OCI-LY3 (cell line): ENCODE measurements around the gene CCT2.
A peak's percentile ranks its signal among the peaks of the same experiment; 100 is the strongest.

Source experiments
- H2AFZ ChIP-seq: fragments of 200-600, 300-600 bp; shearing (Covaris generic); 2 replicates; pipeline ENCODE4 v1.6.0; 2014; ENCODE audit warnings: antibody characterized with exemption, low read depth, low read length
- H3K27ac ChIP-seq: fragments of 200-600, 300-600 bp; sonication (generic); 2 replicates; pipeline ENCODE4 v1.5.1; 2014; ENCODE audit warnings: mild to moderate bottlenecking, low read length, moderate library complexity, mixed read lengths
- H3K27me3 ChIP-seq: fragments of 200-600, 300-600 bp; sonication (generic); 2 replicates; pipeline ENCODE4 v1.6.1; 2014; ENCODE audit warnings: low read depth, low read length, mixed read lengths
- H3K36me3 ChIP-seq: fragments of 200-600, 300-600 bp; sonication (generic); replicated peaks from 2 replicates; pipeline ENCODE3; 2014; ENCODE audit warnings: low read depth, low read length, mixed read lengths
- H3K4me1 ChIP-seq: fragments of 300-600, 200-600 bp; sonication (generic); 2 replicates; pipeline ENCODE4 v1.6.1; 2014; ENCODE audit warnings: low read length, mixed read lengths
- H3K4me2 ChIP-seq: fragments of 200-600, 300-600 bp; sonication (generic); 2 replicates; pipeline ENCODE4 v1.6.1; 2014; ENCODE audit warnings: low read length, mixed read lengths
- H3K4me3 ChIP-seq: fragments of 300-600, 200-600 bp; sonication (generic); 2 replicates; pipeline ENCODE4 v1.5.1; 2014; ENCODE audit warnings: antibody characterized with exemption, mild to moderate bottlenecking, low read length, moderate library complexity
- H3K79me2 ChIP-seq: fragments of 300-600, 200-600 bp; shearing (Covaris generic); 2 replicates; pipeline ENCODE4 v1.6.1; 2014; ENCODE audit warnings: mild to moderate bottlenecking, low read length, mixed read lengths
- H3K9ac ChIP-seq: fragments of 300-600, 200-600 bp; shearing (Covaris generic); 2 replicates; pipeline ENCODE4 v1.6.0; 2014; ENCODE audit warnings: mild to moderate bottlenecking, low read length, moderate library complexity
- H3K9me3 ChIP-seq: fragments of 200-600, 300-600 bp; shearing (Covaris generic); 2 replicates; pipeline ENCODE4 v1.6.1; 2014; ENCODE audit warnings: low read length, mixed read lengths; ENCODE audit not compliant: insufficient read depth
- H4K20me1 ChIP-seq: fragments of 200-600, 300-600 bp; sonication (generic); 2 replicates; pipeline ENCODE4 v1.6.1; 2016; ENCODE audit warnings: low read length, mixed read lengths; ENCODE audit not compliant: insufficient read depth
- EZH2phosphoT487 ChIP-seq: fragments of 200-600 bp; shearing (Covaris generic); IDR thresholded peaks from 2 replicates; pipeline ENCODE4 v1.6.1; 2018; ENCODE audit warnings: antibody characterized with exemption, mixed run types, low read depth
- TF ChIP-seq, protein P1 (sequence below): fragments of 200-600, 300-600 bp; sonication (generic); IDR thresholded peaks from 2 replicates; pipeline ENCODE4 v1.5.1; 2014; ENCODE audit warnings: antibody characterized with exemption, low read length, low read depth

CCT2 gene

GRCh38 chr12:69585189-69586062, at the start of gene CCT2:
TSS of gene CCT2 (plus strand) at chr12:69585459. CDS start at chr12:69585522, 63 bp downstream.
- Histone ChIP-seq H3K4me3 (peak within 1 kb of the TSS; percentile 95), H3K9ac (peak within 1 kb of the TSS; percentile 98), H2AFZ (peak within 1 kb of the TSS; percentile 98), H3K4me1 (peaks cover 13% of the 10 kb centered on the region), H3K9me3 (no peaks in the 10 kb centered on the region), H3K36me3 (peaks cover 39% of the 10 kb centered on the region), H3K27me3 (no peaks in the 10 kb centered on the region), H3K4me2 (peak within 1 kb of the TSS; percentile 100), H3K79me2 (peaks cover 27% of the 10 kb centered on the region), H4K20me1 (peaks cover 5% of the 10 kb centered on the region), H3K27ac (peak within 1 kb of the TSS; percentile 74)
- no peak for TF ChIP-seq EZH2phosphoT487
- TF ChIP-seq, protein P1, sequence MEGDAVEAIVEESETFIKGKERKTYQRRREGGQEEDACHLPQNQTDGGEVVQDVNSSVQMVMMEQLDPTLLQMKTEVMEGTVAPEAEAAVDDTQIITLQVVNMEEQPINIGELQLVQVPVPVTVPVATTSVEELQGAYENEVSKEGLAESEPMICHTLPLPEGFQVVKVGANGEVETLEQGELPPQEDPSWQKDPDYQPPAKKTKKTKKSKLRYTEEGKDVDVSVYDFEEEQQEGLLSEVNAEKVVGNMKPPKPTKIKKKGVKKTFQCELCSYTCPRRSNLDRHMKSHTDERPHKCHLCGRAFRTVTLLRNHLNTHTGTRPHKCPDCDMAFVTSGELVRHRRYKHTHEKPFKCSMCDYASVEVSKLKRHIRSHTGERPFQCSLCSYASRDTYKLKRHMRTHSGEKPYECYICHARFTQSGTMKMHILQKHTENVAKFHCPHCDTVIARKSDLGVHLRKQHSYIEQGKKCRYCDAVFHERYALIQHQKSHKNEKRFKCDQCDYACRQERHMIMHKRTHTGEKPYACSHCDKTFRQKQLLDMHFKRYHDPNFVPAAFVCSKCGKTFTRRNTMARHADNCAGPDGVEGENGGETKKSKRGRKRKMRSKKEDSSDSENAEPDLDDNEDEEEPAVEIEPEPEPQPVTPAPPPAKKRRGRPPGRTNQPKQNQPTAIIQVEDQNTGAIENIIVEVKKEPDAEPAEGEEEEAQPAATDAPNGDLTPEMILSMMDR: peak; percentile 16; the same call in 1 of the 2 replicates

DNA sequence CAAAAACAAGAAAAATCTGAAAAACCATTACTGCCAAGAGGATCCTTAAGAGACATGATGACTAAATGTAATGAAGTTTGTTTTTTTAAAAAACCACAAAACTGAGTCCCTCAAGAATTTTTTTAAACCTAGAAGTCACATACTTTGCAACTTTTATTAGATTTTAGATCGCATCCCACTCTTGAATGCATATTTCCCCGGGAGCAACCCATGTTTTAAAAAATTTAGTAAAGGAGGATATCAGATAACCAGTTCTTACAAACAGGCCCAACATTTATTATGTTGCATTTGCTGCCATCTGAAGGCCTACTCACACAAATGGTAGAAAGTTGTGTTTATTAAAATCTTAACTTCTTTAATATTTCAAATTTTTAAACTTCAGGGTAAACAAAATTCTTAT, 44.3 kb upstream of the CCT2 start:
- no peak for TF ChIP-seq EZH2phosphoT487
- TF ChIP-seq, protein P1: no peak

GRCh38 chr12:69544087-69544486, 41.2 kb upstream of the CCT2 start:
- Histone ChIP-seq H3K4me1 (peaks cover 9% of the 10 kb centered on the region), H3K27me3 (no peaks in the 10 kb centered on the region), H4K20me1 (no peaks in the 10 kb centered on the region), H3K9me3 (0 out of 2 replicates have a peak, but pooled peaks cover 3% of the 10 kb centered on the region), H3K9ac (no peak overlapping the region), H3K27ac (no peak overlapping the region), H3K4me3 (no peak overlapping the region), H3K4me2 (no peak overlapping the region), H3K79me2 (no peaks in the 10 kb centered on the region), H3K36me3 (peaks cover 17% of the 10 kb centered on the region), H2AFZ (no peak overlapping the region)
- TF ChIP-seq, protein P1: no peak
- TF ChIP-seq EZH2phosphoT487: no peak

More for the DNA sequence above, 44.3 kb upstream of the CCT2 start:
- Histone ChIP-seq H2AFZ (no peak overlapping the region), H3K9me3 (0 out of 2 replicates have a peak, but pooled peaks cover 3% of the 10 kb centered on the region), H3K9ac (no peak overlapping the region), H3K27me3 (no peaks in the 10 kb centered on the region), H3K4me2 (no peak overlapping the region), H3K4me1 (no peaks in the 10 kb centered on the region), H3K27ac (no peak overlapping the region), H3K36me3 (peaks cover 17% of the 10 kb centered on the region), H4K20me1 (no peaks in the 10 kb centered on the region), H3K4me3 (no peak overlapping the region), H3K79me2 (no peaks in the 10 kb centered on the region)

DNA sequence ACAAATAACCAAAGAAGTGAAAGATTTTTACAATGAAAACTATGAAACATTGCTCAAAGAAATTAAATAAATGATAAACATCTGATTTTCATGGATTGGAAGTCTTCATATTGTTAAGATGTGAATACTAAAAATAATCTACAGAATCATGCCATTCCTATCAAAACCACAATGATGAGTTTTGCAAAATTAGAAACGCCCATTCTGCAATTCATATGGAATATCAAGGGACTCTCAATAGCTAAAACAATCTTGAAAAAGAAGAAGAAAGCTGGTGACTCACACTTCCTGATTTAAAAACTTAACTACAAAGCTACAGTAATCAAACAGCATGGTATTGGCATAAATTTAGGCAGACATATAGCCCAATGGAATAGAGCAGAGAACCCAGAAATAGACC, 40.2 kb upstream of the CCT2 start:
- Histone ChIP-seq H3K36me3 (peaks cover 17% of the 10 kb centered on the region), H3K4me2 (no peak overlapping the region), H2AFZ (no peak overlapping the region), H3K9ac (no peak overlapping the region), H3K27ac (no peak overlapping the region), H3K27me3 (no peaks in the 10 kb centered on the region), H3K4me1 (peaks cover 9% of the 10 kb centered on the region), H3K79me2 (no peaks in the 10 kb centered on the region), H4K20me1 (no peaks in the 10 kb centered on the region), H3K9me3 (0 out of 2 replicates have a peak, but pooled peaks cover 3% of the 10 kb centered on the region), H3K4me3 (no peak overlapping the region)
- TF ChIP-seq, protein P1: no peak
- no peak for TF ChIP-seq EZH2phosphoT487
